Stimulated activated CD4-positive, alpha-beta T cell treated with anti-CD3 and anti-CD28 coated beads, Interleukin-4, amount 100 ng/mL, for 4 hours (primary cell): ENCODE results near the gene RABGAP1L.
"Not testable (repeated sequence)": the region's sequence is repeated elsewhere in the genome, so short reads cannot be mapped to it uniquely, and the experiment has no call there.

Experiments
- DNase-seq, 2 experiments: peaks; one replicate each; pipeline ENCODE4 v3.0.0-alpha.2; 2020

RABGAP1L gene

GRCh38 chr1:174247472-174247871 lies 88.2 kb downstream of the RABGAP1L start:
- no peak for DNase-seq

GRCh38 chr1:174248041-174248440 lies 88.7 kb downstream of the RABGAP1L start:
- DNase-seq = no peak

DNA sequence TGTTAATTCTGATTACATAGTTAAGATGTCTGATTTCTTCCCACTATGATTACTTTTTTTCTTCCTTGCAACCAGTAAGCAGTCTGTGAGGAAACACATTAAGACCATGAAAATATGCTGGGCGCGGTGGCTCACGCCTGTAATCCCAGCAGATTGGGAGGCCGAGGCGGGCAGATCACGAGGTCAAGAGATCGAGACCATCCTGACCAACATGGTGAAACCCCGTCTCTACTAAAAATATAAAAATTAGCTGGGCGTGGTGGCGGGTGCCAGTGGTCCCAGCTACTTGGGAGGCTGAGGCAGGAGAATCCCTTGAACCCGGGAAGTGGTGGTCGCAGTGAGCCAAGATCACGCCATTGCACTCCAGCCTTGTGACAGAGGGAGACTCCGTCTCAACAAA lies 97.1 kb downstream of the RABGAP1L start:
- DNase-seq = not testable (repeated sequence)

DNA sequence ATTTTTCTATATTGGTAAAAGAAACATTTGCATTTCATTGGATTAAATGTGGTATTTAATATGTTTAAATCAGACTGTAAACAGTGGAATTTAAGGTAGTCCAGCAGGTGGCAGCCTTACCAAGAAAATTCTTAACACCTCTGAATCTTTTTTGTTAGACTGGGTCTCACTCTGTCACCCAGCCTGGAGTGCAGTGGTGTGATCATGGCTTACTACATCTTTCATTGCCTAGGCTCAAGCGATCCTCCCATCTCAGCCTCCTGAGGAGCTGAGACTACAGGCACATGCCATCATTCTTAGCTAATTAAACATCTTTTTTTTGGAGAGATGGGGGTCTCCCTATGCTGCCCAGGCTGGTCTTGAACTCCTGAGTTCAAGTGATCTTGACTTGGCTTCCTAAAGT lies 98.8 kb downstream of the RABGAP1L start:
- DNase-seq = peak; percentile 4 to 24

GRCh38 chr1:174262349-174263241 lies 103.3 kb downstream of the RABGAP1L start:
- DNase-seq = no peak

GRCh38 chr1:174265282-174265681 lies 106.0 kb downstream of the RABGAP1L start:
- no peak for DNase-seq

GRCh38 chr1:174266476-174266875 lies 107.2 kb downstream of the RABGAP1L start:
- no peak for DNase-seq

GRCh38 chr1:174266991-174267612 lies 107.8 kb downstream of the RABGAP1L start:
- no peak for DNase-seq

- no peak for DNase-seq
Measured at GRCh38 chr1:174269989-174270651, 110.8 kb downstream of the RABGAP1L start.

DNA sequence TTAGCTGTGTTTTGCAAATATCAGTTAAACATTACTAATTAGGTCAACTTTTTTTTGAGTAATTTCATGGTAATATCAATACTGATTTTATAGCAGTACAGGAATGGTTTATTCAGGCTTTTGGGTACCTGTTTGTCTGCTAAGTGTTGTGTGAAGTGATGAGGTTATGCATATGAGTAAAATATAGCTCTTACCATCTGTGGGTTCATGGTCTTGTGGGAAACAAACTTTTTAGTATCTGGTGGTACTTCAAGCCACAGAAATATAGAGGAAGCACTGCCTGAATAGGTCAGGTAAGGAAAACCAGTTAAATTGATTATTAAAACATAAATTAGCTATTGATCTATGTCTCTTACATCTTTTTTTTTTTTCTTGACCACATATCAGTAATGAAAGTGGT lies 113.9 kb downstream of the RABGAP1L start:
- no peak for DNase-seq

GRCh38 chr1:174273776-174274175 lies 114.5 kb downstream of the RABGAP1L start:
- no peak for DNase-seq

DNA sequence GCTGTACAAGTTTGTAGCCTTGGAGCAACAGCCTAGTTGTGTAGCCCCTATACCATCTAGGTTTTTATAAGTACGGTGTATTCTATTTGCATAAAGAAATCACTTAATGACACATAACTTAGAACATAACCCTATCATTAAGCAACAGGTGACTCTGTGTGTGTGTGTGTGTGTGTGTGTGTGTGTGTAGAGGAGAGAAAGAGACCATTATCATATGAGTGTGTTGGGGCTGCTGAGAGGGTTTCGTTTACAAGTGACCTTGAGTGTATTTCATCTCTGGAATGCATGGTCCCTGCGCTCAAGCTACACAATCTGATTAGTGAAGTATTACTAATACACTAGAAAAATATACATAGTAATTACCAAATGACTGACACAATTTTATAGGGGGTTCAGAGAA lies 115.1 kb downstream of the RABGAP1L start:
- DNase-seq = no peak

DNA sequence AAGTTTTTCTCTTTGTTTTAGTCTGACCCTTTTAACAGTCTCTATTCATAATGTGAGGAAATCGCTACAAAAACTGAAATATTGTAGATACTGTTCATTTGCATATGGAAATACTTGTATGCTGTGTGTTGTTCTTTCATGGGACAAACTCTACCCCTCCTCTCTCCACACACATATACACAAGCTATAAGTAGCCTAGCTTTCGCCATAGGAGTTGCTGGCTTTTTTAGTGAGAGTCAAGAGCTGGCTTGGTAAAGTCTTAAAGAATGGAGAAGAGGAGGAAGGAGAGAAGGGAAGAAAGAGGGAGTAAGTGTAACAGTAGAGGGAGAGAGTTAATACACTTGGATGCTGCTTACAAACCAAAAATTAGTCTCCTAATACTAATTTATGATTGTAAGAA lies 115.6 kb downstream of the RABGAP1L start:
- no peak for DNase-seq

- no peak for DNase-seq
Measured at GRCh38 chr1:174276087-174276486, 116.8 kb downstream of the RABGAP1L start.

DNA sequence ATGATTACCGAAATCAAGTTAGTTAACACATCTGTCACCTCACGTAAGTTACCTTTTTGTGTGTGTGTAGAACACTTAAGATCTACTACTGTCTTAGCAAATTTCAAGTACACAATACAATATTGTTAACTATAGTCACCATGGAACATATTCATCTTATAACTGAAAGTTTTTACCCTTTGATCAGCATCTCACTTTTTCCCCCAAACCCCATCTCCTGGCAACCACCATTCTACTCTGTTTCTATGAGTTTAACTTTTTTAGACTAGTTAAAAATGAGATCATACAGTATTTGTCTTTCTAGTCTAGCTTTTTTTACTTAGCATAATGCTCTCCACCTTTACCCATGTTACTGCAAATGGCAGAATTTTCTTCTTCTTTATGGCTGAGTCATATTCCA lies 124.7 kb downstream of the RABGAP1L start:
- DNase-seq = no peak

DNA sequence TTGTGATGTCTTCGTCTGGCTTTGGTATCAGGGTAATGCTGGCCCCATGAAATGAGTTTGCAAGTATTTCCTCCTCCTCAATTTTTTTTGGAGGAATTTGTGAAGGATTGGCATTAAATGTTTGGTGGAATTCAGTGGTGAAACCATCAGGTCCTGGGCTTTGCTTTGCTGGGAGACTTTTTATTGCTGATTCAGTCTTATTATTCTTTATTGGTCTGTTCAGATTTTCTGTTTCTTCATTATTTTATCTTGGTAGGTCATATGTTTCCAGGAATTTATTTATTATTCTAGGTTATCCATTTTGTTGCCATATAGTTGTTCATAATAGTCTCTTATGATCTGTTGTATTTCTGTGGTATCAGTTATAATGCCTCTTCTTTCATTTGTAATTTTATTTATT lies 126.7 kb downstream of the RABGAP1L start:
- DNase-seq = no peak

DNA sequence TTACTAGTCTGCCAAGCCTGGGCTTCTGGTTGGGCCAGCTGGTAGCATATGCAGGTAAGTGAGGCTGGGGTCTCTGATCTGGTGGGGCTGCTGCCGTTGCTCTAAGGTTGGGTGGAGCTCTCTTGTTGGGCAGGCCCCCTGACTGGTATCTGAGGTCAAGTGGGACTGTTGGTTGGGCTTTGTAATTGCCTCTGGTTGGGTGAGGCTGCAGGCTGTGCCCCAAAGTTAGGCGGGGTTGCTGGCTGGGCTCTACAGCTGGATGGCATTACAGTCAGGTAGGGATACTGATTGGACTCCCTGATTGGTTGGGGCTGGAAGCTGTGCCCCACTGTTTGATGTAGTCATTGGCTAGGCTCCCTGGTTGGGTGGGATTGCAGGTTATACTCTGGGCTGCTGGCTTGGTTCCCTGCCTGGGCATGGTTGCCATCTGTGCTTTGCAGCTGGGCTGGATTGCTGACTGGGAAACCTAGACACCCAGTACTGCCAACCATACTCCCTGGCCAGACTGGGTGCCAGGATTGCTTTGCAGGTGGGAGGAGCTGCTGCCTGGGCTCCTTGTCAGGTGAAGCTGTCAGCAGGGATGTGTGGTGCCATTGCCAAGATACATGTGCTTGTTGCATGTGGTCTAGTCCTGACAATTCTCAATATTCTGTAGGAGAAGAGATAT lies 130.5 kb downstream of the RABGAP1L start:
- no peak for DNase-seq

GRCh38 chr1:174291059-174291458 lies 131.7 kb downstream of the RABGAP1L start:
- no peak for DNase-seq

GRCh38 chr1:174296309-174296708 lies 137.0 kb downstream of the RABGAP1L start:
- no peak for DNase-seq

- DNase-seq = no peak
Measured at GRCh38 chr1:174297351-174297750, 138.0 kb downstream of the RABGAP1L start.

DNA sequence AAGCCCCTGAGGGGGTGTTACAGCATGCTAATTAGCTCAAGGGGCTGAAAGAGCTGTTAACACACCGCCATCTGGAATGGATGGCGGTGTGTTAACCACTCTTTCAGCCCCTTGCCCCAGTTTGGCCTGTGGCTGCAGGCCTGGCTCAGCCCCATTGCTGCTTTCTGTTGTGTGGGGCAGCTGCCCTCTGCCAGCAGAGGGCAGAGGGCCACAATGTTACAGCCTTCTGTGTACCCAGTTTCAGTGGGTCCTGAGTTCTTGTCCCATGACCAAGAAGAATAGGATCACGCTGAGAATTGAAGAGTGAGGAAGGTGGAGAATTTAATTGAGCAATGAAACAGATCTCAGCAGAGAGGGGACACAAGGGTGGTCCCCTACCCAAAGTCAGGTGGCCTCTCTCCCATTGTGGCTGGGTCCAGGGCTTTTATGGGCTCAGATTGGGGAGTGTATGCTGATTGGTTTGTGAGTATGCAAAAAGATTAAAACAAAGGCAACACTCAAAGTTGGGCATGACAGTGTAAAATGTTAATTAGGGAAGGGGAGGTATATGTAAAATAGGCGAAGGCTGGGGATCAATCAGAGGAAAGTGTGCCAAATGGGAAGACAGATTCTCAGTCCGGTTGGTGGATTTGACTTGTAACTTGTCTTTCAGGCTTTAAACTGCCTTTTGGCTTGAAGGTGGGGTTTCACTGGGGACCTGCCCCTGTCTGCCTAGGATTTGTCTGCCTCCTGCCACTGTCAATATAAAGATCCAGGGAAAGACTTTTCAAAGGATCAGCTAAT lies 142.2 kb downstream of the RABGAP1L start:
- no peak for DNase-seq

- DNase-seq = no peak
Measured at GRCh38 chr1:174308604-174309003, 149.3 kb downstream of the RABGAP1L start.
